ENCODE measurements around the gene IL25. TPM values are rescaled to one million over a fixed set of nuclear protein-coding genes. Genes with fewer than 3 reads are reported as not detected.
A peak's percentile ranks its signal among the peaks of the same experiment; 100 is the strongest.

Gene IL25
- total and polyA plus RNA-seq, 2 of the 13 experiments (the other 11 are each of a cell fraction or from before 2014, with no cell fraction given) = not detected

DNA sequence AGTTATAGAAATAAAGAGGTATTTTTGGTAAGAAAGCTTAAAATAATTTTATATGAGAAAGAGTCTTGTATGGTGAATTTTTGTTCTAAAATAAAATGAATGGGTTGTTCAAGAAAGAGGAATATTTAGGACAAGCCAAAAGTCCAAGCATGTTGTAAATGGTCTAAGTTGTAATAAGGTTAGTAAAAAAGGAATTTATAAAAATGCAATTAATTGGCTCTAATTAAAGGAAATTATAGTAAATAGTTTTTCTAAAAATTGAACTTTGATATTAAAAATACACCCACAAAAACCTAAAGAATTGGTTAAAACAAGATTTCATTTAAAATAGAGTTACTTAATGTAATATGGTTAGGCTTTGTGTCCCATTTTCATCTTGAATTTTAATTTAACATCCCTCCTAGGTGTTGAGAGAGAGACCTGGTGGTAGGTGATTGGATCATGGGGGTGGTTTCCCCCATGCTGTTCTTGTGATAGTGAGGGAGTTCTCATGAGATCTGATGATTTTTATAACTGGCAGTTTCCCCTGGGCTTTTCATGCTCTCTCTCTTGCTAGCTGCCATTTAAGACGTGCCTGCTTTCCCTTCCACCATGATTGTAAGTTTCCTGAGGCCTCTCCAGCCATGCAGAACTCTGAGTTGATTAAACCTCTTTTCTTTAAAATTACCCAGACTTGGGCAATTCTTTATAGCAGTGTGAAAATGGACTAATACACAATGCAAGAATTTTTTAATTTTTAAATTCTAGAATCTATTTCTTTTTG is 32.9 kb upstream of the IL25 start (continued):
- TF ChIP-seq ZNF430 (CRISPR knock-in tag; IDR thresholded peaks at IDR 0.05) (peak; percentile 75; the same call in 1 of the 2 replicates), ZNF589 (CRISPR knock-in tag; conservative IDR thresholded peaks at IDR 0.05) (no peak)
- TF ChIP-seq, protein P1, sequence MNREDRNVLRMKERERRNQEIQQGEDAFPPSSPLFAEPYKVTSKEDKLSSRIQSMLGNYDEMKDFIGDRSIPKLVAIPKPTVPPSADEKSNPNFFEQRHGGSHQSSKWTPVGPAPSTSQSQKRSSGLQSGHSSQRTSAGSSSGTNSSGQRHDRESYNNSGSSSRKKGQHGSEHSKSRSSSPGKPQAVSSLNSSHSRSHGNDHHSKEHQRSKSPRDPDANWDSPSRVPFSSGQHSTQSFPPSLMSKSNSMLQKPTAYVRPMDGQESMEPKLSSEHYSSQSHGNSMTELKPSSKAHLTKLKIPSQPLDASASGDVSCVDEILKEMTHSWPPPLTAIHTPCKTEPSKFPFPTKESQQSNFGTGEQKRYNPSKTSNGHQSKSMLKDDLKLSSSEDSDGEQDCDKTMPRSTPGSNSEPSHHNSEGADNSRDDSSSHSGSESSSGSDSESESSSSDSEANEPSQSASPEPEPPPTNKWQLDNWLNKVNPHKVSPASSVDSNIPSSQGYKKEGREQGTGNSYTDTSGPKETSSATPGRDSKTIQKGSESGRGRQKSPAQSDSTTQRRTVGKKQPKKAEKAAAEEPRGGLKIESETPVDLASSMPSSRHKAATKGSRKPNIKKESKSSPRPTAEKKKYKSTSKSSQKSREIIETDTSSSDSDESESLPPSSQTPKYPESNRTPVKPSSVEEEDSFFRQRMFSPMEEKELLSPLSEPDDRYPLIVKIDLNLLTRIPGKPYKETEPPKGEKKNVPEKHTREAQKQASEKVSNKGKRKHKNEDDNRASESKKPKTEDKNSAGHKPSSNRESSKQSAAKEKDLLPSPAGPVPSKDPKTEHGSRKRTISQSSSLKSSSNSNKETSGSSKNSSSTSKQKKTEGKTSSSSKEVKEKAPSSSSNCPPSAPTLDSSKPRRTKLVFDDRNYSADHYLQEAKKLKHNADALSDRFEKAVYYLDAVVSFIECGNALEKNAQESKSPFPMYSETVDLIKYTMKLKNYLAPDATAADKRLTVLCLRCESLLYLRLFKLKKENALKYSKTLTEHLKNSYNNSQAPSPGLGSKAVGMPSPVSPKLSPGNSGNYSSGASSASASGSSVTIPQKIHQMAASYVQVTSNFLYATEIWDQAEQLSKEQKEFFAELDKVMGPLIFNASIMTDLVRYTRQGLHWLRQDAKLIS (CRISPR knock-in tag; IDR thresholded peaks at IDR 0.05) = no peak

DNA sequence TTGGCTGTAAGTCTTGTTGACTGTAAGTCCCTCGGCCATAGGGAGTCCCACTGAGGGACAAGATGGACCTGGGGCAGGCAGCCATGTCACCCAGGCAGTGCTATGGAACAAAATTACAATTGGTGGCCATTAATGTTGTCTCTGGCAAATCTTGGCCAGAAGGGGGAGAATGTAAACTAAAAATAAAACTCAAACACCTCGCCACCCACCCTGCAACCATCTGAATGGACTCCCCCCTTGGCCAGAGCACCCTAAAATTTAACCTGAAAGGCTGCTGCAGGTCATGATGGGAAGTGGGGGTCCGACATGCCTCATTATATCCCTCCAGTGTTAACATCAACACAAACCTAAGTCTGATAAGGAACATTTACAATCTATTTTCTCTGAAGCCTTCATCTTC is 28.1 kb upstream of the IL25 start:
- H3K36me3 ChIP-seq (replicated peaks in 1 of 2; ENCODE audit: control insufficient read depth in 1 of 2, insufficient read depth in 2 of 2, low read length in 2 of 2) = no peaks in the 10 kb centered on the region
- H3K4me3 ChIP-seq (replicated peaks in 1 of 3; ENCODE audit: insufficient read depth in 1 of 3, low read depth in 2 of 3, low read length in 3 of 3) = no peak overlapping the region
- no peak overlapping the region for H3K4me2 ChIP-seq (ENCODE audit: low read depth, low read length)
- DNase-seq (ENCODE audit: low spot score) = no peak
- H2AFZ ChIP-seq (ENCODE audit: low read length) = no peak overlapping the region
- peak; percentile 23 for FAIRE-seq
- H3K4me1 ChIP-seq (ENCODE audit: insufficient read depth, low read length) = no peaks in the 10 kb centered on the region
- intact Hi-C loops (cut with micrococcal nuclease; ENCODE audit: unreplicated experiment) = no loop called here
- BruUV-seq (replicated peaks) = no TSS peak
- ChIA-PET CTCF (ENCODE audit: low intra/inter-chr PET ratio, low total read pairs) (no interaction called here), POLR2A (interaction anchor here (2.2 kb wide), 1 partner anchor 23 kb away, joined by 16 read pairs; the partner anchor contains the start of gene PABPN1)
- H3K27me3 ChIP-seq (ENCODE audit: control insufficient read depth in 1 of 2, insufficient read depth in 2 of 2, low read length in 2 of 2) = peaks cover 4 to 55% of the 10 kb centered on the region in 2 experiments; a peak in 4 of 5 replicates
- no peaks in the 10 kb centered on the region for H3K79me2 ChIP-seq (ENCODE audit: insufficient read depth, low read length)
- 3% methylated on average over 3 of the region's 3 CpGs for WGBS (ENCODE audit: low lambda C conversion rate)
- H4K20me1 ChIP-seq (ENCODE audit: insufficient read depth, low read length) = no peaks in the 10 kb centered on the region
- peaks cover 17% of the 10 kb centered on the region for H3K9me3 ChIP-seq (ENCODE audit: low read length)
- in situ Hi-C loops (cut with HindIII; ENCODE audit: extremely low pct_ligation_motif_present, low pct_unique_long_range_greater_than_20kb) = no loop called here
- no peak for ATAC-seq
- no peak overlapping the region for H3K27ac ChIP-seq (ENCODE audit: extremely low read length, insufficient read depth, low read length)
- no peak overlapping the region for H3K9ac ChIP-seq (ENCODE audit: insufficient read depth, low read depth, low read length)
- TF ChIP-seq U2AF1 (optimal IDR thresholded peaks at IDR 0.05; ENCODE audit: low read depth, low read length) = no peak
- TF ChIP-seq, protein P2, sequence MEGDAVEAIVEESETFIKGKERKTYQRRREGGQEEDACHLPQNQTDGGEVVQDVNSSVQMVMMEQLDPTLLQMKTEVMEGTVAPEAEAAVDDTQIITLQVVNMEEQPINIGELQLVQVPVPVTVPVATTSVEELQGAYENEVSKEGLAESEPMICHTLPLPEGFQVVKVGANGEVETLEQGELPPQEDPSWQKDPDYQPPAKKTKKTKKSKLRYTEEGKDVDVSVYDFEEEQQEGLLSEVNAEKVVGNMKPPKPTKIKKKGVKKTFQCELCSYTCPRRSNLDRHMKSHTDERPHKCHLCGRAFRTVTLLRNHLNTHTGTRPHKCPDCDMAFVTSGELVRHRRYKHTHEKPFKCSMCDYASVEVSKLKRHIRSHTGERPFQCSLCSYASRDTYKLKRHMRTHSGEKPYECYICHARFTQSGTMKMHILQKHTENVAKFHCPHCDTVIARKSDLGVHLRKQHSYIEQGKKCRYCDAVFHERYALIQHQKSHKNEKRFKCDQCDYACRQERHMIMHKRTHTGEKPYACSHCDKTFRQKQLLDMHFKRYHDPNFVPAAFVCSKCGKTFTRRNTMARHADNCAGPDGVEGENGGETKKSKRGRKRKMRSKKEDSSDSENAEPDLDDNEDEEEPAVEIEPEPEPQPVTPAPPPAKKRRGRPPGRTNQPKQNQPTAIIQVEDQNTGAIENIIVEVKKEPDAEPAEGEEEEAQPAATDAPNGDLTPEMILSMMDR (CRISPR knock-in tag; IDR thresholded peaks at IDR 0.05) = peak; percentile 24; the same call in 1 of the 2 replicates

Data from HepG2 (cell line).